Measurements from ENCODE around the gene RRBP1.

DNA sequence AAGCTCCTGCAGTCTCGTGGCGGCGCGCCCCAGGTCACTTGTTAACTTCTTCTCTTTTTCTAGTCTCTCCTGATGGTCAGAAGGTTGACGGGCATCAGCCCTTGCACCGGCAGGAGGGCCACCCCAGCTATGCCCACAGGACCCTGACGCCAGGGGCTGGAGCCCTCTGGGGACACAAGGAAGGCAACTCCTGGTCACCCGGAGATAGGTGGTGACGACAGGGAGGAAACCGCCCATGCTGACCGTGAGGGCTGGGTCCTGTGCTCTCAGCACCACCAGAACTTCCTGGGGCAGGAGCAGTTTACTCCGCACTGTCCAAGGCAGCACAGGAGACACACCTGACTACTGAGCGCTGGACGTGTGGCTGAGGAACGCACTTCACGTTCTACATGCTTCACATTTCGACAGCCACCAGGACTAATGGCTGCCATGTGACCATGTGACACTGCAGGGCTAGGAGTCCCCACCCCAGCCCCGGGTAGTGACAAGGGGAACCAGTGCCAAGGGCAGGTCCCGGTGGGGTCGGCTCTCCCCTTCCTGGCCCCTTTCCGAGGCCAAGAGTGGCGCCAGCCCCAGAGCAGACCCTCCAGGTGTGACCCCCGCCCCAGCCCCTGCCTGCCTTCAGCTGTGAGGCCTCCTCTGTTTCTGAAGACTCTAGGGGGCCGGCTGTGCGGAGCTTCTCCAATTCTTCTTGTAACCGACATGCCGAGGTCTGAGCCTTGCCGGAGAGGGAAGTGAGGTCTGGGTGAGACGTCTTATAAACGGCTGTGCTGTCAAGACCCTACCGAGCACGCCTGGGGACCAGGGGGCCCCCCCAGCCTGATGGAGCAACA, 67.0 kb downstream of the RRBP1 start:
- TF ChIP-seq, protein P1, sequence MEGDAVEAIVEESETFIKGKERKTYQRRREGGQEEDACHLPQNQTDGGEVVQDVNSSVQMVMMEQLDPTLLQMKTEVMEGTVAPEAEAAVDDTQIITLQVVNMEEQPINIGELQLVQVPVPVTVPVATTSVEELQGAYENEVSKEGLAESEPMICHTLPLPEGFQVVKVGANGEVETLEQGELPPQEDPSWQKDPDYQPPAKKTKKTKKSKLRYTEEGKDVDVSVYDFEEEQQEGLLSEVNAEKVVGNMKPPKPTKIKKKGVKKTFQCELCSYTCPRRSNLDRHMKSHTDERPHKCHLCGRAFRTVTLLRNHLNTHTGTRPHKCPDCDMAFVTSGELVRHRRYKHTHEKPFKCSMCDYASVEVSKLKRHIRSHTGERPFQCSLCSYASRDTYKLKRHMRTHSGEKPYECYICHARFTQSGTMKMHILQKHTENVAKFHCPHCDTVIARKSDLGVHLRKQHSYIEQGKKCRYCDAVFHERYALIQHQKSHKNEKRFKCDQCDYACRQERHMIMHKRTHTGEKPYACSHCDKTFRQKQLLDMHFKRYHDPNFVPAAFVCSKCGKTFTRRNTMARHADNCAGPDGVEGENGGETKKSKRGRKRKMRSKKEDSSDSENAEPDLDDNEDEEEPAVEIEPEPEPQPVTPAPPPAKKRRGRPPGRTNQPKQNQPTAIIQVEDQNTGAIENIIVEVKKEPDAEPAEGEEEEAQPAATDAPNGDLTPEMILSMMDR (IDR thresholded peaks at IDR 0.05), result no peak
- TF ChIP-seq POLR2A (IDR thresholded peaks at IDR 0.05), result no peak

All from body of pancreas (tissue), 4 donors.